GM12801 (cell line): ENCODE data around the gene SLC39A1.

ENCODE experiments used
- TF ChIP-seq, protein P1 (sequence below): IDR thresholded peaks from one replicate; pipeline ENCODE4 v1.5.1; 2011; ENCODE audit warnings: control low read depth; ENCODE audit not compliant: insufficient read length; ENCODE audit errors: extremely low read depth

The SLC39A1 gene

DNA sequence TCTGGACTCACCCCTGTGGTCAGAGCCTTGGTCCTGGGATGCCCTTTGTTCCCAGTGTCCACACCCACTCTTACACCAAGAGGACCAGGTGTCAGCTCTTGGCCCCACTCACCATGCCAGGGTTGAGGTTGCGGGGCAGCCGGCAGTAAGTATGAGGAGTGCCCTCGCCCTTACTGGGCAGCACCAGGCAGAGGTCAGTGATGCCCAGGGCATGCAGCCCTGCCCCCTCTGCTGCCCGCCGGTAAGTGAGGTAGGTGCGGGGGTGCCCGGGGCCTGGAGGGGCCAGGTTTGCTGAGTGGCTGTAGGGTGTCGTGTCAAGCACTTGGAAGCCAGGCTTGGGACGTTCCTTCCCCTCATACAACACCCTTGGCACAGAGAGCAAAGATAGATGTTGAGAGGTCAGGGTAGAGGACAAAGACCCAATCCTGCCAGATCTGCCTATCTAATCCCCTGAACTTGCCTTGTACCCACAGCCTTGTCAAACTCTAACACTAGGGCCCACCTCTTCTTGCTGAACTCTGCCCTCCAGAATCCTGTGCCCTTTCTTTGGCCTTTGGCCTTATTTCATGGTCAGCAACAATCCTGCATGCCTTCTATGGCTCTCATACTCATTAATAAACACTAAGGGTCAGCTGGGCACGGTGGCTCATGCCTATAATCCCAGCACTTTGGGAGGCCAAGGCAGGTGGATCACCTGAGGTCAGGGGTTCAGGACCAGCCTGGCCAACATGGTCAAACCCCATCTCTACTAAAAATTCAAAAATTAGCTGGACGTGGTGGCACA lies 20.4 kb downstream of the SLC39A1 start:
- TF ChIP-seq, protein P1, sequence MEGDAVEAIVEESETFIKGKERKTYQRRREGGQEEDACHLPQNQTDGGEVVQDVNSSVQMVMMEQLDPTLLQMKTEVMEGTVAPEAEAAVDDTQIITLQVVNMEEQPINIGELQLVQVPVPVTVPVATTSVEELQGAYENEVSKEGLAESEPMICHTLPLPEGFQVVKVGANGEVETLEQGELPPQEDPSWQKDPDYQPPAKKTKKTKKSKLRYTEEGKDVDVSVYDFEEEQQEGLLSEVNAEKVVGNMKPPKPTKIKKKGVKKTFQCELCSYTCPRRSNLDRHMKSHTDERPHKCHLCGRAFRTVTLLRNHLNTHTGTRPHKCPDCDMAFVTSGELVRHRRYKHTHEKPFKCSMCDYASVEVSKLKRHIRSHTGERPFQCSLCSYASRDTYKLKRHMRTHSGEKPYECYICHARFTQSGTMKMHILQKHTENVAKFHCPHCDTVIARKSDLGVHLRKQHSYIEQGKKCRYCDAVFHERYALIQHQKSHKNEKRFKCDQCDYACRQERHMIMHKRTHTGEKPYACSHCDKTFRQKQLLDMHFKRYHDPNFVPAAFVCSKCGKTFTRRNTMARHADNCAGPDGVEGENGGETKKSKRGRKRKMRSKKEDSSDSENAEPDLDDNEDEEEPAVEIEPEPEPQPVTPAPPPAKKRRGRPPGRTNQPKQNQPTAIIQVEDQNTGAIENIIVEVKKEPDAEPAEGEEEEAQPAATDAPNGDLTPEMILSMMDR: no peak

DNA sequence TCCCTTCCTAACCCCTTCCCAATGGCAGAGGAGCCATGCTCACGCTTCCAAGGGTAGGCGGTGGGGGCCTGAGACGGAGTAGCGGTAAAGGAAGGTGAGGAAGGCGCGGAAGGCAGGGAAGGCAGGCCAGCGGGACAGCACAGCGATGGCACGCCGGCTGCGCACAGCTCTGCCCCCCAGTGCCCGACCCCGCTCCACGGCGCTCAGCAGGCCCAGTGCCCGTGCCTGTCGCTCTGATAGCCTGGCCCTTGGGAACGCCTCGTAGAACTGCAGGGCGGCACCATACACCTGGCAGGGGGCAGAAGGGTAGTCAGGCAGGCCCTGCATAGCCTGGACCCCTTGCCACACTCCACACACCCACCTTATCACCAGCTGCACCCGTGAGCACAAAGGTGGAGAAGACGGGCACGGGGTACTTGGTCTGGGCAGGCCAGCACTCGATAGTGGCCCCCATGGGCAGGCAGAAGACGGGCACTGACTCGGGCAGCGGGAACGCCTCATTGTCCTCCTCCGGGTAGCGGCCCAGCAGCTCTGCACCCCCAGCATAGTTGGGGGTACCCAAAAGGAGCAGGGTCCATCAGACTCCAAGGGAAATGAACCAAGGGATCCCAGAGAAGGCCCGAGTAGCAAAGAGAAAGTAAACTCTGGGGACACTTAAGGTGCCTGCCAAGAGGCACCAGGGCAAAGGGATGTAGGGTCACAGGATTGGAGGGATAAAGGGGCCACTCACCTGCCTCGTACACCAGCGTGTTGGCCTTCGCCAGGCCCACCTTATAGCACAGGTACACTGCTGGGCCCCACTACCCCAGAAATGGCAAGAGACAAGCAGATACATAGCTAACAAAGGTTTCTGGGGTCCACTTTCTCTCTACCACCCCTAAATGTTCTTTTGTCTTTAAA lies 21.3 kb downstream of the SLC39A1 start:
- TF ChIP-seq, protein P1: no peak

- TF ChIP-seq, protein P1: no peak
These were observed 22.6 kb downstream of the SLC39A1 start for GRCh38 chr1:153940756-153941155.

DNA sequence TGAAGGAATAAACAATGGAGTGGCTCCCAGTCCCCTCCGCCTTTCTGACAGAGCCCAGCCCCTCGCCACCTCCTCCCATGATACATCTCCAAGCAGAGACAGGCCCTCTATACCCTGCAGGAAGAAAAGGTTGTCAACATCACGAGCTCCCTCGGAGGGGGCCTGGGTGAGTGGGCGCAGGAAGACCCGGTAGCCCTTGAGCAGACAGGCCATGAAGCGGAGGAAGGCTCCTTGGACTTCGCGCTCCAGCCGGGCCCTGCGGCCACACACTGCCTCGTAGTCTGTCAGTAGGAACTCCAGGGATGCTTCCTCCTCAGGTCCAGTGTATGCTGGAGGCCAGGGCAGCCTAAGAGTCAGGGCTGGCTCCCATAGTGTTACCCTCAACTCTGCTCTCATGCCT lies 23.9 kb downstream of the SLC39A1 start:
- TF ChIP-seq, protein P1: no peak

DNA sequence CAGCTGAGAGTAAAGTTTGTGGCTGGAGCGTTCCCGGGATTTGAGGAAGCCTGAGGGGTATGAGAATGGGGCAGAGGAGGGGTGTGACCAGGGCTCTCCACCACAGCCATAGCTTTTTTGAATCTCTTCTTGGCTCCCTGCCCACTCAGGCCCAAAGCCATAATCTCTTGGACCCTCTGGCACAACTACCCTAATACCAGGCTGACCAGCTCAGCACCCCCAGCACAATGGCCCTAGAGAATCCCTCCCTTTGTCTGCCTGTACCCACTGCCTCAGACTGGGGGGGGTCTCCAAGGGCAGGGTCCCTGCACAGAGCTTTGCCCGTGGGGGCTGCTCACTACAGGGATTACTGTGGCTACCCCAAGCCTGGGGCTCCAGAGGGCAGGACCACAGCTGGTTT lies 24.3 kb downstream of the SLC39A1 start:
- TF ChIP-seq, protein P1: no peak

DNA sequence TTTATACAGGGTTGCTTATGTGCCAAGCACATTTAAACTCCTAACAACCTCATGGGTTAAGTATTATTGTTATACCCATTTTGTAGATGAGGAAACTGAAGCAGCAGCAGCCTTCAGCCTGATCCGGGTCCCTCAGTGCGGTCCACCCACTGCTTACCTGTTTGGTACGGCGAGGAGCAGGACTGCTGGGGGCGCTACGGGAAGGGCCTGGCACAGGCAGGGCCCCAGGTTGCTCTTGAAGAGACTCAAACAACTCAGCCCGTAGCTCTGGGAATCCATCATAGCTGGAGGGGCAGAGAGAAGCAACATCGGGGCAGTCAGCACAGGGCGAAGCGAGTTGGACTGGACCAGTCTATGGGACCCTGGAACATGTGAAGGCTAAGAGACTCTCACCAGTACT lies 26.0 kb downstream of the SLC39A1 start:
- TF ChIP-seq, protein P1: no peak

- TF ChIP-seq, protein P1: no peak
These were observed 27.1 kb downstream of the SLC39A1 start for GRCh38 chr1:153936011-153936802.
